HG03460 (cell line): ENCODE results near the gene DLD.
"Not testable (repeated sequence)": the region's sequence is repeated elsewhere in the genome, so short reads cannot be mapped to it uniquely, and the experiment has no call there.

ENCODE experiments used
- ATAC-seq: cut with Tn5 transposase; IDR thresholded peaks from one replicate; pipeline ENCODE4 v1.9.1; 2021; ENCODE audit not compliant: unreplicated experiment

DLD gene

GRCh38 chr7:107940951-107941350, 50.0 kb downstream of the DLD start:
- no peak for ATAC-seq

- ATAC-seq = no peak
Observed at GRCh38 chr7:107943018-107943417, 52.0 kb downstream of the DLD start.

GRCh38 chr7:107944411-107945169, 53.6 kb downstream of the DLD start:
- no peak for ATAC-seq

- no peak for ATAC-seq
Observed at GRCh38 chr7:107945332-107945731, 54.3 kb downstream of the DLD start.

GRCh38 chr7:107946451-107946850, 55.5 kb downstream of the DLD start:
- no peak for ATAC-seq

GRCh38 chr7:107946881-107947280, 55.9 kb downstream of the DLD start:
- no peak for ATAC-seq

GRCh38 chr7:107948645-107949442, 57.9 kb downstream of the DLD start:
- no peak for ATAC-seq

- ATAC-seq = no peak
Observed at GRCh38 chr7:107949443-107949935, 58.5 kb downstream of the DLD start.

- no peak for ATAC-seq
Observed at GRCh38 chr7:107951172-107951787, 60.3 kb downstream of the DLD start.

- no peak for ATAC-seq
Observed at GRCh38 chr7:107951896-107952295, 60.9 kb downstream of the DLD start.

GRCh38 chr7:107953265-107953923, 62.4 kb downstream of the DLD start:
- ATAC-seq = no peak

- no peak for ATAC-seq
Observed at GRCh38 chr7:107953924-107954303, 62.9 kb downstream of the DLD start.

- ATAC-seq = no peak
Observed at GRCh38 chr7:107955394-107955793, 64.4 kb downstream of the DLD start.

- not testable (repeated sequence) for ATAC-seq
Observed at GRCh38 chr7:107956950-107957349, 66.0 kb downstream of the DLD start.

GRCh38 chr7:107957436-107957835, 66.5 kb downstream of the DLD start:
- ATAC-seq = no peak

- no peak for ATAC-seq
Observed at GRCh38 chr7:107958764-107959526, 68.0 kb downstream of the DLD start.

- ATAC-seq = no peak
Observed at GRCh38 chr7:107959527-107959898, 68.5 kb downstream of the DLD start.

GRCh38 chr7:107960272-107960671, 69.3 kb downstream of the DLD start:
- ATAC-seq = no peak

GRCh38 chr7:107961405-107961804, 70.4 kb downstream of the DLD start:
- no peak for ATAC-seq

- no peak for ATAC-seq
Observed at GRCh38 chr7:107962817-107963216, 71.8 kb downstream of the DLD start.

GRCh38 chr7:107964510-107964909, 73.5 kb downstream of the DLD start:
- no peak for ATAC-seq
